ENCODE measurements around the gene GOLGA6L10. TPM values are rescaled to one million over a fixed set of nuclear protein-coding genes. Genes with fewer than 3 reads are reported as not detected.
"Not testable (repeated sequence)": the region's sequence is repeated elsewhere in the genome, so short reads cannot be mapped to it uniquely, and the experiment has no call there.

The GOLGA6L10 gene
- 10 to 100 TPM in 1 of 4 donors, 1 to 10 TPM in 3; 3.0 to 18.7 (median 5.3) TPM for polyA plus RNA-seq (ENCODE audit: insufficient read length in 4 of 4)

- DNase-seq (ENCODE audit: low read depth in 4 of 4, low spot score in 3 of 4): not testable (repeated sequence)
These were observed at the start of gene GOLGA6L10 for GRCh38 chr15:82349375-82349774. Gene GOLGA6L10 (minus strand): TSS chr15:82349475. CDS start chr15:82349375, 100 bp downstream.

GRCh38 chr15:82398785-82399184 lies 49.5 kb upstream of the GOLGA6L10 start:
- DNase-seq (ENCODE audit: low read depth in 4 of 4, low spot score in 3 of 4): no peak

GRCh38 chr15:82397817-82398216 lies 48.5 kb upstream of the GOLGA6L10 start:
- no peak for DNase-seq (ENCODE audit: low read depth in 4 of 4, low spot score in 3 of 4)

- DNase-seq (ENCODE audit: low read depth in 4 of 4, low spot score in 3 of 4): not testable (repeated sequence)
These were observed 46.5 kb upstream of the GOLGA6L10 start for GRCh38 chr15:82395788-82396187.

GRCh38 chr15:82393671-82394070 lies 44.4 kb upstream of the GOLGA6L10 start:
- DNase-seq (ENCODE audit: low read depth in 4 of 4, low spot score in 3 of 4): no peak

GRCh38 chr15:82392077-82392476 lies 42.8 kb upstream of the GOLGA6L10 start:
- DNase-seq (ENCODE audit: low read depth in 4 of 4, low spot score in 3 of 4): not testable (repeated sequence)

GRCh38 chr15:82390152-82390551 lies 40.9 kb upstream of the GOLGA6L10 start:
- DNase-seq (ENCODE audit: low read depth in 4 of 4, low spot score in 3 of 4): not testable (repeated sequence)

GRCh38 chr15:82387209-82387608 lies 37.9 kb upstream of the GOLGA6L10 start:
- not testable (repeated sequence) for DNase-seq (ENCODE audit: low read depth in 4 of 4, low spot score in 3 of 4)

- DNase-seq (ENCODE audit: low read depth in 4 of 4, low spot score in 3 of 4): not testable (repeated sequence)
These were observed 32.2 kb upstream of the GOLGA6L10 start for GRCh38 chr15:82381330-82381955.

GRCh38 chr15:82379552-82379951 lies 30.3 kb upstream of the GOLGA6L10 start:
- DNase-seq (ENCODE audit: low read depth in 4 of 4, low spot score in 3 of 4): not testable (repeated sequence)

- DNase-seq (ENCODE audit: low read depth in 4 of 4, low spot score in 3 of 4): not testable (repeated sequence)
These were observed 24.4 kb upstream of the GOLGA6L10 start for GRCh38 chr15:82373661-82374060.

GRCh38 chr15:82371656-82372055 lies 22.4 kb upstream of the GOLGA6L10 start:
- DNase-seq (ENCODE audit: low read depth in 4 of 4, low spot score in 3 of 4): no peak

GRCh38 chr15:82367790-82368189 lies 18.5 kb upstream of the GOLGA6L10 start:
- not testable (repeated sequence) for DNase-seq (ENCODE audit: low read depth in 4 of 4, low spot score in 3 of 4)

- DNase-seq (ENCODE audit: low read depth in 4 of 4, low spot score in 3 of 4): not testable (repeated sequence)
These were observed 16.5 kb upstream of the GOLGA6L10 start for GRCh38 chr15:82365692-82366323.

- DNase-seq (ENCODE audit: low read depth in 4 of 4, low spot score in 3 of 4): not testable (repeated sequence)
These were observed 15.3 kb upstream of the GOLGA6L10 start for GRCh38 chr15:82364548-82364947.

GRCh38 chr15:82362790-82363189 lies 13.5 kb upstream of the GOLGA6L10 start:
- not testable (repeated sequence) for DNase-seq (ENCODE audit: low read depth in 4 of 4, low spot score in 3 of 4)

- DNase-seq (ENCODE audit: low read depth in 4 of 4, low spot score in 3 of 4): not testable (repeated sequence)
These were observed 11.3 kb upstream of the GOLGA6L10 start for GRCh38 chr15:82360618-82361017.

- not testable (repeated sequence) for DNase-seq (ENCODE audit: low read depth in 4 of 4, low spot score in 3 of 4)
These were observed 5.8 kb upstream of the GOLGA6L10 start for GRCh38 chr15:82355055-82355454.

- DNase-seq (ENCODE audit: low read depth in 4 of 4, low spot score in 3 of 4): not testable (repeated sequence)
These were observed 5.3 kb upstream of the GOLGA6L10 start for GRCh38 chr15:82354546-82354945.

GRCh38 chr15:82347645-82348044 lies 1.6 kb downstream of the GOLGA6L10 start:
- DNase-seq (ENCODE audit: low read depth in 4 of 4, low spot score in 3 of 4): not testable (repeated sequence)

- DNase-seq (ENCODE audit: low read depth in 4 of 4, low spot score in 3 of 4): not testable (repeated sequence)
These were observed 4.1 kb downstream of the GOLGA6L10 start for GRCh38 chr15:82345176-82345575.

- not testable (repeated sequence) for DNase-seq (ENCODE audit: low read depth in 4 of 4, low spot score in 3 of 4)
These were observed 4.9 kb downstream of the GOLGA6L10 start for GRCh38 chr15:82344421-82344820.
